HG02852 (cell line): ENCODE measurements around the gene RNF25.
"Not testable (repeated sequence)": the region's sequence is repeated elsewhere in the genome, so short reads cannot be mapped to it uniquely, and the experiment has no call there.

Experiments used
- ATAC-seq: cut with Tn5 transposase; IDR thresholded peaks from one replicate; pipeline ENCODE4 v1.9.1; 2021; ENCODE audit warnings: mild to moderate bottlenecking, moderate library complexity; ENCODE audit not compliant: unreplicated experiment

Gene RNF25

GRCh38 chr2:218687400-218688060 lies 15.7 kb upstream of the RNF25 start:
- ATAC-seq: not testable (repeated sequence)

GRCh38 chr2:218680061-218680460 lies 8.3 kb upstream of the RNF25 start:
- ATAC-seq: no peak

DNA sequence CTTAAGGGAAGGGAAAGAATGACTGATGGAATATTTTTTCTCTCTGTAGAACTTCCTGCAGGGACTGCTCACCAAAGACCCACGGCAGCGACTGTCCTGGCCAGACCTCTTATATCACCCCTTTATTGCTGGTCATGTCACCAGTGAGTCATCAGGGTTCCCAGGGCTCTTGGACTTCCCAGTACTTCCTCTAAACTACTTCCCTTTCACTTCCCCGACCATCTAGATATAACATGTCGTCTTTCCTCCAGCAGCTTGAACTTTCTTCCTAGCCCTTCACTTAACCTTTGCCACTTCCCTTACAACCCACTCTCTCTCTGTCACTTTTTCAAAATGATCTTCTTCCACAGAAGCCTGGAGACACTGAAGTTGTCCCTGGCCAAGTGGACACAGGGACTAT lies 7.3 kb upstream of the RNF25 start:
- no peak for ATAC-seq

DNA sequence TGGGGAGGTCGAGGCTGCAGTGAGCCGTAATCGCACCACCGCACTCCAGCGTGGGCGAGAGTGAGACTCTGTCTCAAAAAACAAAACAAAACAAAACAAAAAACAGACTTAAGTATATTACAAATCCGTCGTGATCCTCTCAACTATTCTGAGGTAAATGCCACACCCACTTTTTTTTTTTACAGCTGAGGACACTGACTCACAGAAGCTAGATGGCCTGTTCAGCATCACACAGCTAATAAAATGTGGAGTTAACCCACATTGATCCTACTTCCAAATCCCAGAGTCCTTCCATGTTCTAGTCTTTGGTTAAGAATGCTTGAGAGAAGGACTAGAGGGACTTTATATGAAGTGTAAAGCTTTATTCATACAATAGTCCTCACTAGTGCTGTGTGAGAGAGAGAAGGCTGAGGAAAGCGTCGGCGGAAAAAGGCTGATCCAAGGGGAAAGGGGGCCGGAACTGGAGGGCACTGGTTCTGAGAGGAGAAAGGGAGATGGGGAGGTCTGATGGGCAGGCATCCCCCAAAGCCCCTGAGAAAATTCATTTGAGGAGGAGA lies 627 bp downstream of the RNF25 start:
- no peak for ATAC-seq

DNA sequence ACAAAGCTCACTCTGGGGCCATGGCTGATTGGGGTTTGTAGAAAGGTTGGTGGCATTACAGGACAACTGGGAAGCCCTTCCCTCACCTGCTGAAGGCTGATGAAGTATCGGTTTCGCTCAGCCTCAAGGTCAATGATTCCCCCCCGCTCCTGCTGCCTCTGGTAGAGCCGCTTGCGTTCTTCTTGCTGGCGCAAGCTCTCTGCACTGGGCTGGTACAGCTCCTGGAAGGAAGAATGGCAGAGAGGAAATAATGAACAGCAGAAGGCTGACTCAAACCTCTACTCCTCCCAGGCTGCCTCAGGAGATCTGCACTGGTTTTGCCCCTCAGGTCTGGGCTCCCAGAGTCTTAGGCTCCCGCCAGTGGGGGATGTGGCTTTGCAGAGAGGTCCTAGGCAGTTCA lies 7.1 kb downstream of the RNF25 start:
- ATAC-seq: no peak

GRCh38 chr2:218663901-218664300 lies 7.9 kb downstream of the RNF25 start:
- ATAC-seq: no peak

GRCh38 chr2:218662827-218663226 lies 9.0 kb downstream of the RNF25 start:
- no peak for ATAC-seq

GRCh38 chr2:218662377-218662776 lies 9.4 kb downstream of the RNF25 start:
- ATAC-seq: no peak

GRCh38 chr2:218659988-218660358 lies 11.8 kb downstream of the RNF25 start:
- no peak for ATAC-seq

GRCh38 chr2:218659258-218659987 lies 12.4 kb downstream of the RNF25 start, which contains the start of the genes BCS1L and ZNF142:
Gene BCS1L (plus strand): TSS chr2:218659683. CDS start chr2:218660988, 1,305 bp downstream.
Gene ZNF142 (minus strand): TSS chr2:218659623. CDS start chr2:218656429, 3,194 bp downstream.
- ATAC-seq: peak; percentile 96

DNA sequence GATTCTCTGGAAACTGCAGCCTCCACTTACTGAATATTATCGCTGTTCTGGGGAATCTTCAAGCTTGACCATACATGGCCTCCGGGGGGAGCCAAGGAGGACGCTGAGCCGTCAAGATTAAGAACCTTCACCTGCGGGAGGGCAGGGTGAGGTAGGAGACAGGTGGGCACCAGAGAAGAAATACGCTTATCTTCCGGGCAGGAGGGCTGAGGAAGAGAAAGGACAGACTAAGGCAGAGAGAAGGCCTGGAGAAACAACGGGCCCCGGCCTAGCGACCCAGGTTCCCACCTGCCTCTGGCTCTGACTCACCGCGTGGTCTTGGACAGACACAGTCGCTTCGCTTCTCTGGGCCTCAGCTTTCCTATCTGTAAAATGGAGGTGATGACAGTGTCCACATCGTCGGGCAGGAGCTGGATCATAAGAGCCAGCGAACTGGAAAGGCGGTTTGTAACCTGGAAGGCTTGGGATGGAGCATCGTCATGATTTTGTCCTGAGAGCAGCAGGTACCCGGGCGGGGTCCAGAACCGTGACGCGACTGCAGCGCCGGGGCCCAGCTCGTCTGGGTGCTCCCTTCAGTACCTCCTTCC lies 13.0 kb downstream of the RNF25 start:
- ATAC-seq: peak; percentile 39

GRCh38 chr2:218655751-218656150 lies 16.1 kb downstream of the RNF25 start:
- no peak for ATAC-seq

DNA sequence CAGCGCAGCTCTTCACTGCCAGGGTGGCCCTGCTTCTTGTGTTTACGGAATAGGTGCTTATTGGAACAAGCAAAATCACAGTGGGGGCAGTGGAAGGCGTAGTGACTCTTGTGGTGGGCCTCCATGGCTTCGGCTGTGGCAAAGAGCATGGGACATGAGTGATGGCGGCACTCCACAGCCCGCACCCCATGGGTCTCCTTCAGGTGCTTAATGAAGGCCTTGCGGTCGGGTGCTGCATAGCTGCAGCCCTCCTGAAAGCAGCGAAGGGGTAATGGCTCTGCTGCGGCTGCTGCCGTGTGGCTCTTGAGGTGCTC lies 23.1 kb downstream of the RNF25 start:
- no peak for ATAC-seq

DNA sequence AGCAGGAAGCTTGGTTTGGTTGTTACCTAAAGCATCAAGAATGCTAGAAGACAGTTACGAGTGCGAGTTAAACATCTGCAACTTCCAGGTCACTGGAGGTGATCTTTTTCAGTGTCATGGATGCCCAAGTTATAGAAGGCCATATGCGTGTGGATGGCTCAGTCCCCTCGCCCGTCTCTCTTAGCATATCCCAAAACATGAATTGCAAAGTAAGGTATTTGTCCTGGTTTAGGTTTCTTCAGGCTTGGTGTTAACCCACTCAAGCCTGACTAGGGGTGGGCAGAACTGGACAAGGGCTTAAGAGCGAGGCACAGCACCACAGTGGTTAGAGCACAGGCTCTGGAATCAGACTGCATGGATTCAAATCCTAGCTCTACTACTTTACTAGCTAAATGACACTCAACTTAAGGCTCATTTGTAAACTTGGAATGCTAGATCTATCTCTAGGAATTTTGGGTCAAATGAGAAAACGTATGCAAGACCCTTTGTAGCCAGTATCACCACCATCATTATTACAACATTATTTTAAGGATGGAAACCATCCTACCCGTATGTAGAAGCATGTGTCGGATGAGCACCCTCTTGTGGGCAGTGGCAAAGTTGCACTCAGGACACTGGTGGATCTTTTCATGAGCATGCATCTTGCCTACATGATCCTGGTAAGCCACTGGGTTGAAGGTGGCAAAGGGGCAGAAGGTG lies 23.6 kb downstream of the RNF25 start:
- no peak for ATAC-seq

DNA sequence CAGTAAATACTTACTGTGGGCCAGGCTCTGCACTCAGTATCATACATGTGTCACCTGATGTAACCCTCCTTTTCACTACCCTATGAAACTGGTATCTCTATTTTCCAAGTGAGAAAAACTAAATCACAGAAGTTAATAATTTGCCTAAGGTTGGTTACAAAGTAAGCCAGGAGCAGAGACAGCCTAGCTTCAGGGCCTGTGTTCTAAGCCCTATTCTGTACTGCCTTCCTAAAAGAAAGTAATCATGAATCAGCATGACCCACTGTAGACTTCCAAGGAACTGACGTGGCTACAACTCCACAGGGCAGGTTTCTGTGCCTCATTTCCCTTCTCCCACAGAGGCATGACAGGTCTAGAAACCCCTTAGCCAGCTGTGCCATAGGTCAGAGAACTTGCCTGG lies 26.7 kb downstream of the RNF25 start:
- ATAC-seq: no peak

DNA sequence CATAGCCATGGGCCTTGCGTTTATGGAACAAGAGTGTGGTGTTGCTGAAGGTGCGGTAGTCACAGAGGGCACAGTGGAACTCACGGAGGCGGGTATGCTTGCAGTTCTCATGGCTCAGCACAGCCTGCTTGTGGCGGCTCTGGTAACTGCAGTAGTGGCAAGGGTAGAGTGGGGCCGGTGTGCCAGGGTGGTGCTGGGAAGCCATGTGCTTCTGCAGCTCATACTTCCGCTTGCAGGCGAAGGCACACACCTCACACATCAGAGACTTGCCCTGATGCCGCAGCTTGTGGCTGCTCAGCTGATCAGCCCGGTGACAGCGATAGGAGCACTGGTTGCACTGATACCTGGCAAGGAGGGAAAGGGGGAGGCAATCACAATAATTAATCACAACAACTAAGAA lies 27.1 kb downstream of the RNF25 start:
- no peak for ATAC-seq

- no peak for ATAC-seq
Observed at GRCh38 chr2:218643751-218644310, 28.0 kb downstream of the RNF25 start.

GRCh38 chr2:218642786-218643185 lies 29.0 kb downstream of the RNF25 start:
- ATAC-seq: no peak

DNA sequence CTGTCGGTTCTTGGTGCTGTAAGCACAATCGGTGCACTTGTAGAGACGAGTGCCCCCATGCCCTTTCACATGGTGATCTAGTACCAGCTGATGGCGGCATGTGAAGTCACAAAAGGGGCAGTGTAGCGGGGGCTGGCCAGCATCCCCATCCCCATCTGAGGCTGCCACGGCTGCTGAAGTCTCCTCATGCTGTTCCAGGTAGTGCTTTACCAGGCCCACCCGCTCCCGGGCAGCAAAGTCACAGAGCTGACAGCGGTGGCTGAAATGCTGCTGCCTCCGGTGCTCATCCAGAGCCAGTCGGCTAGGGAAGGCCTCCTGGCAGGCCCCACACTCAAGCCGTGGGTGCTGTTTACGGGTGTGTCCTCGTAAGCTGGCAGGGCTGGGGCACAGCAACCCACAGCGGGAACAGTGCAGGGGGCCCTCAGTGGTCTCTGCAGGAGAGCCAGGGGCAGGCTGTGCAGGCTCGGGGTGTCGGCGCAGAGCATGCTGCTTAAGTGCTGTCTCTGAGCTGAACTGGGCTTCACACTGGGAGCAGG lies 29.6 kb downstream of the RNF25 start:
- no peak for ATAC-seq

- no peak for ATAC-seq
Observed at GRCh38 chr2:218638372-218638771, 33.4 kb downstream of the RNF25 start.

DNA sequence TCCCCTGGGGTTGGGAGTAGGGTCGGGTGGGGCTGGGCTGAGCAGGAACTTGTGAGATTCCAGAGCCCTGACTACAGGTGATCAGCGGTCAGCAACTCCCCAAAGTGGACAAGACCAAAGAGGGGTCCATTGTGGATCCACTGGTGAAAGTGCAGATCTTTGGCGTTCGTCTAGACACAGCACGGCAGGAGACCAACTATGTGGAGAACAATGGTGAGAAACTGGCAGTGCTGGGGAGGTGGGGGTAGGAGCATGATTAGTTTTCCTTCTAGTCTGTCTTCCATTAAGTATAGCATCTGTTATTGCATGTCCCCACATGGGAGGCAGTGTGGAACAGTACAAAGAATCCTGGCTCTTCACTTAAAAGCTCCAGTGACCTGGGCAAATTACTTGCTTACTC lies 36.1 kb downstream of the RNF25 start:
- no peak for ATAC-seq
